Activated CD4-positive, alpha-beta memory T cell treated with anti-CD3 and anti-CD28 coated beads for 36 hours (primary cell): Measurements from ENCODE around the gene WDR27. TPM values are rescaled to one million over a fixed set of nuclear protein-coding genes. Genes with fewer than 3 reads are reported as not detected.

ENCODE experiments used
- CTCF ChIA-PET: fragments of 350-600 bp; sonication (Branson Sonifier 250); formaldehyde crosslinking; loops from one replicate; lab custom pipeline; 2021; ENCODE audit warnings: antibody characterized with exemption, inconsistent platforms; lab: Charles Lee
- POLR2A ChIA-PET: fragments of 350-600 bp; sonication (Branson Sonifier 250); formaldehyde crosslinking; loops from one replicate; lab custom pipeline; 2021; ENCODE audit warnings: antibody characterized with exemption; lab: Charles Lee
- DNase-seq: peaks from one replicate; pipeline ENCODE4 v3.0.0-alpha.2; 2020
- H3K27ac Mint-ChIP-seq: one replicate; pipeline ENCODE4 v1.8.0; 2021; ENCODE audit warnings: mixed read lengths
- H3K27me3 Mint-ChIP-seq: one replicate; pipeline ENCODE4 v1.8.0; 2021; ENCODE audit warnings: mixed read lengths
- H3K36me3 Mint-ChIP-seq: one replicate; pipeline ENCODE4 v1.8.0; 2021; ENCODE audit warnings: mixed read lengths
- H3K4me1 Mint-ChIP-seq: one replicate; pipeline ENCODE4 v1.8.0; 2021; ENCODE audit warnings: low read depth, mixed read lengths
- H3K4me3 Mint-ChIP-seq: one replicate; pipeline ENCODE4 v1.8.0; 2021; ENCODE audit warnings: mild to moderate bottlenecking, mixed read lengths
- H3K9me3 Mint-ChIP-seq: one replicate; pipeline ENCODE4 v1.8.0; 2021; ENCODE audit warnings: mixed read lengths
- intact Hi-C: fragments of 100-400 bp; cut with micrococcal nuclease; formaldehyde crosslinking; loops from one replicate; pipeline ENCODE4 v1.15.1; 2023
- total RNA-seq, 2 experiments: library from RNA; stranded (reverse); gene quantifications; one replicate each; pipeline ENCODE4 v1.2.3, GENCODE V29; 2021

Gene WDR27
- total RNA-seq, 2 experiments from 2014 or later = 39.7 to 41.6 TPM

- DNase-seq = no peak
- peaks cover 22% of the 10 kb centered on the region for H3K36me3 Mint-ChIP-seq
- H3K9me3 Mint-ChIP-seq = peaks cover 2% of the 10 kb centered on the region
- no peak overlapping the region for H3K4me3 Mint-ChIP-seq
- H3K27me3 Mint-ChIP-seq = no peaks in the 10 kb centered on the region
- ChIA-PET CTCF (no interaction called here), POLR2A (no interaction called here)
- H3K4me1 Mint-ChIP-seq = peaks cover 3% of the 10 kb centered on the region
- no peak overlapping the region for H3K27ac Mint-ChIP-seq
- intact Hi-C loops = no loop called here
Measured at GRCh38 chr6:169564453-169565240, 137.2 kb downstream of the WDR27 start.

GRCh38 chr6:169561665-169562064, 140.2 kb downstream of the WDR27 start:
- intact Hi-C loops = no loop called here
- ChIA-PET POLR2A (no interaction called here), CTCF (no interaction called here)
- Mint-ChIP-seq H3K27me3 (no peaks in the 10 kb centered on the region), H3K4me3 (no peak overlapping the region), H3K9me3 (peaks cover 2% of the 10 kb centered on the region), H3K36me3 (peaks cover 34% of the 10 kb centered on the region), H3K27ac (no peak overlapping the region), H3K4me1 (peaks cover 9% of the 10 kb centered on the region)
- no peak for DNase-seq

- no peak overlapping the region for H3K27ac Mint-ChIP-seq
- intact Hi-C loops = no loop called here
- peaks cover 34% of the 10 kb centered on the region for H3K36me3 Mint-ChIP-seq
- no peak overlapping the region for H3K4me3 Mint-ChIP-seq
- peaks cover 4% of the 10 kb centered on the region for H3K27me3 Mint-ChIP-seq
- ChIA-PET POLR2A (no interaction called here), CTCF (no interaction called here)
- peaks cover 13% of the 10 kb centered on the region for H3K4me1 Mint-ChIP-seq
- DNase-seq = no peak
- H3K9me3 Mint-ChIP-seq = peaks cover 2% of the 10 kb centered on the region
Measured at GRCh38 chr6:169559592-169559991, 142.2 kb downstream of the WDR27 start.

- intact Hi-C loops = no loop called here
- Mint-ChIP-seq H3K4me1 (peaks cover 13% of the 10 kb centered on the region), H3K36me3 (peaks cover 34% of the 10 kb centered on the region), H3K27ac (no peak overlapping the region), H3K27me3 (peaks cover 4% of the 10 kb centered on the region), H3K4me3 (no peak overlapping the region), H3K9me3 (peaks cover 2% of the 10 kb centered on the region)
- CTCF ChIA-PET = no interaction called here
- no peak for DNase-seq
- POLR2A ChIA-PET = no interaction called here
Measured at GRCh38 chr6:169558774-169559441, 142.9 kb downstream of the WDR27 start.

- POLR2A ChIA-PET = no interaction called here
Measured at GRCh38 chr6:169558378-169558773, 143.5 kb downstream of the WDR27 start.

GRCh38 chr6:169557887-169558286, 143.9 kb downstream of the WDR27 start:
- H3K4me1 Mint-ChIP-seq = peaks cover 13% of the 10 kb centered on the region
- no peak overlapping the region for H3K4me3 Mint-ChIP-seq
- ChIA-PET CTCF (no interaction called here), POLR2A (no interaction called here)
- no peak for DNase-seq
- intact Hi-C loops = no loop called here
- no peak overlapping the region for H3K27ac Mint-ChIP-seq
- peaks cover 4% of the 10 kb centered on the region for H3K27me3 Mint-ChIP-seq
- peaks cover 2% of the 10 kb centered on the region for H3K9me3 Mint-ChIP-seq
- peaks cover 30% of the 10 kb centered on the region for H3K36me3 Mint-ChIP-seq

More at GRCh38 chr6:169558378-169558773, 143.5 kb downstream of the WDR27 start:
- Mint-ChIP-seq H3K27ac (no peak overlapping the region), H3K4me1 (peaks cover 13% of the 10 kb centered on the region), H3K27me3 (peaks cover 4% of the 10 kb centered on the region), H3K4me3 (no peak overlapping the region), H3K36me3 (peaks cover 34% of the 10 kb centered on the region), H3K9me3 (peaks cover 2% of the 10 kb centered on the region)
- intact Hi-C loops = no loop called here
- CTCF ChIA-PET = no interaction called here
- DNase-seq = no peak

GRCh38 chr6:169556758-169557548, 144.9 kb downstream of the WDR27 start:
- no peak overlapping the region for H3K27ac Mint-ChIP-seq
- H3K4me3 Mint-ChIP-seq = no peak overlapping the region
- POLR2A ChIA-PET = no interaction called here
- DNase-seq = peak; percentile 65
- peaks cover 26% of the 10 kb centered on the region for H3K36me3 Mint-ChIP-seq
- H3K4me1 Mint-ChIP-seq = peaks cover 13% of the 10 kb centered on the region
- H3K27me3 Mint-ChIP-seq = peaks cover 4% of the 10 kb centered on the region
- CTCF ChIA-PET = no interaction called here
- peaks cover 2% of the 10 kb centered on the region for H3K9me3 Mint-ChIP-seq
- intact Hi-C loops = loop anchor here (1.0 kb wide), 1 partner anchor 32 kb away; no protein-coding TSS in a partner anchor

- Mint-ChIP-seq H3K27me3 (peaks cover 4% of the 10 kb centered on the region), H3K27ac (no peak overlapping the region), H3K9me3 (no peaks in the 10 kb centered on the region), H3K4me3 (no peak overlapping the region), H3K4me1 (peaks cover 13% of the 10 kb centered on the region), H3K36me3 (peaks cover 21% of the 10 kb centered on the region)
- ChIA-PET POLR2A (no interaction called here), CTCF (no interaction called here)
- intact Hi-C loops = loop anchor here (1.0 kb wide), 1 partner anchor 33 kb away; no protein-coding TSS in a partner anchor
- no peak for DNase-seq
Measured at GRCh38 chr6:169555971-169556617, 145.7 kb downstream of the WDR27 start.

- CTCF ChIA-PET = no interaction called here
- Mint-ChIP-seq H3K4me1 (no peaks in the 10 kb centered on the region), H3K27me3 (no peaks in the 10 kb centered on the region), H3K27ac (no peak overlapping the region), H3K36me3 (peaks cover 7% of the 10 kb centered on the region), H3K4me3 (no peak overlapping the region), H3K9me3 (peaks cover 12% of the 10 kb centered on the region)
- intact Hi-C loops = no loop called here
- POLR2A ChIA-PET = no interaction called here
- DNase-seq = no peak
Measured at GRCh38 chr6:169545982-169546381, 155.8 kb downstream of the WDR27 start.

GRCh38 chr6:169543704-169544103, 158.1 kb downstream of the WDR27 start:
- Mint-ChIP-seq H3K9me3 (peaks cover 10% of the 10 kb centered on the region), H3K4me1 (no peaks in the 10 kb centered on the region), H3K27ac (no peak overlapping the region), H3K27me3 (no peaks in the 10 kb centered on the region), H3K4me3 (no peak overlapping the region), H3K36me3 (peaks cover 7% of the 10 kb centered on the region)
- ChIA-PET CTCF (no interaction called here), POLR2A (no interaction called here)
- intact Hi-C loops = no loop called here
- DNase-seq = no peak

- DNase-seq = no peak
- Mint-ChIP-seq H3K36me3 (peaks cover 8% of the 10 kb centered on the region), H3K9me3 (peaks cover 4% of the 10 kb centered on the region), H3K4me3 (no peak overlapping the region), H3K27me3 (no peaks in the 10 kb centered on the region), H3K27ac (no peak overlapping the region), H3K4me1 (no peaks in the 10 kb centered on the region)
- ChIA-PET POLR2A (no interaction called here), CTCF (no interaction called here)
- intact Hi-C loops = no loop called here
Measured at GRCh38 chr6:169542491-169542890, 159.3 kb downstream of the WDR27 start.
